Activated naive CD4-positive, alpha-beta T cell treated with anti-CD3 and anti-CD28 coated beads, Interleukin-2, amount 50 U/mL, for 24 hours (primary cell): Measurements from ENCODE around the gene CDC42BPB.
A peak's percentile ranks its signal among the peaks of the same experiment; 100 is the strongest.

Experiments used
- H3K27ac Mint-ChIP-seq: one replicate; pipeline ENCODE4 v1.8.0; 2021; ENCODE audit warnings: mild to moderate bottlenecking, mixed read lengths
- H3K27me3 Mint-ChIP-seq: one replicate; pipeline ENCODE4 v1.8.0; 2021; ENCODE audit warnings: mixed read lengths
- H3K36me3 Mint-ChIP-seq: one replicate; pipeline ENCODE4 v1.8.0; 2021; ENCODE audit warnings: mixed read lengths
- H3K4me1 Mint-ChIP-seq: one replicate; pipeline ENCODE4 v1.8.0; 2021; ENCODE audit warnings: mixed read lengths
- H3K4me3 Mint-ChIP-seq: one replicate; pipeline ENCODE4 v1.8.0; 2021; ENCODE audit warnings: mild to moderate bottlenecking, mixed read lengths
- H3K9me3 Mint-ChIP-seq: one replicate; pipeline ENCODE4 v1.8.0; 2021; ENCODE audit warnings: mixed read lengths

CDC42BPB gene

GRCh38 chr14:103022002-103022684 lies 35.2 kb downstream of the CDC42BPB start:
- no peaks in the 10 kb centered on the region for H3K4me1 Mint-ChIP-seq
- no peak overlapping the region for H3K4me3 Mint-ChIP-seq
- H3K9me3 Mint-ChIP-seq: no peaks in the 10 kb centered on the region
- peaks cover 6% of the 10 kb centered on the region for H3K27me3 Mint-ChIP-seq
- no peak overlapping the region for H3K27ac Mint-ChIP-seq
- H3K36me3 Mint-ChIP-seq: peaks cover 6% of the 10 kb centered on the region

GRCh38 chr14:103021684-103022001 lies 35.7 kb downstream of the CDC42BPB start:
- Mint-ChIP-seq H3K4me3 (no peak overlapping the region), H3K9me3 (no peaks in the 10 kb centered on the region), H3K4me1 (no peaks in the 10 kb centered on the region), H3K36me3 (peaks cover 6% of the 10 kb centered on the region), H3K27me3 (peaks cover 6% of the 10 kb centered on the region), H3K27ac (no peak overlapping the region)

GRCh38 chr14:103020271-103021170 lies 36.8 kb downstream of the CDC42BPB start:
- H3K4me1 Mint-ChIP-seq: no peaks in the 10 kb centered on the region
- no peak overlapping the region for H3K27ac Mint-ChIP-seq
- no peak overlapping the region for H3K4me3 Mint-ChIP-seq
- peaks cover 6% of the 10 kb centered on the region for H3K27me3 Mint-ChIP-seq
- no peaks in the 10 kb centered on the region for H3K9me3 Mint-ChIP-seq
- H3K36me3 Mint-ChIP-seq: peaks cover 2% of the 10 kb centered on the region

GRCh38 chr14:103019826-103020225 lies 37.5 kb downstream of the CDC42BPB start:
- Mint-ChIP-seq H3K4me1 (peaks cover 3% of the 10 kb centered on the region), H3K9me3 (no peaks in the 10 kb centered on the region), H3K27ac (no peak overlapping the region), H3K4me3 (no peak overlapping the region), H3K36me3 (peaks cover 2% of the 10 kb centered on the region), H3K27me3 (peaks cover 6% of the 10 kb centered on the region)

- H3K27ac Mint-ChIP-seq: no peak overlapping the region
- peaks cover 8% of the 10 kb centered on the region for H3K4me1 Mint-ChIP-seq
- no peaks in the 10 kb centered on the region for H3K9me3 Mint-ChIP-seq
- no peak overlapping the region for H3K4me3 Mint-ChIP-seq
- H3K27me3 Mint-ChIP-seq: peaks cover 5% of the 10 kb centered on the region
- peaks cover 2% of the 10 kb centered on the region for H3K36me3 Mint-ChIP-seq
Measured at GRCh38 chr14:103019236-103019635, 38.1 kb downstream of the CDC42BPB start.

GRCh38 chr14:103016594-103016993 lies 40.8 kb downstream of the CDC42BPB start:
- peaks cover 2% of the 10 kb centered on the region for H3K36me3 Mint-ChIP-seq
- no peak overlapping the region for H3K4me3 Mint-ChIP-seq
- peaks cover 8% of the 10 kb centered on the region for H3K4me1 Mint-ChIP-seq
- no peak overlapping the region for H3K27ac Mint-ChIP-seq
- H3K9me3 Mint-ChIP-seq: no peaks in the 10 kb centered on the region
- H3K27me3 Mint-ChIP-seq: no peaks in the 10 kb centered on the region

GRCh38 chr14:103016071-103016470 lies 41.3 kb downstream of the CDC42BPB start:
- Mint-ChIP-seq H3K36me3 (peaks cover 2% of the 10 kb centered on the region), H3K27ac (no peak overlapping the region), H3K4me1 (peaks cover 8% of the 10 kb centered on the region), H3K4me3 (no peak overlapping the region), H3K9me3 (no peaks in the 10 kb centered on the region), H3K27me3 (no peaks in the 10 kb centered on the region)

GRCh38 chr14:103015426-103015825 lies 41.9 kb downstream of the CDC42BPB start:
- no peaks in the 10 kb centered on the region for H3K9me3 Mint-ChIP-seq
- no peak overlapping the region for H3K27ac Mint-ChIP-seq
- peaks cover 8% of the 10 kb centered on the region for H3K4me1 Mint-ChIP-seq
- H3K36me3 Mint-ChIP-seq: peaks cover 2% of the 10 kb centered on the region
- no peak overlapping the region for H3K4me3 Mint-ChIP-seq
- H3K27me3 Mint-ChIP-seq: no peaks in the 10 kb centered on the region

- no peaks in the 10 kb centered on the region for H3K27me3 Mint-ChIP-seq
- peak overlapping the region; percentile 46 for H3K27ac Mint-ChIP-seq
- H3K9me3 Mint-ChIP-seq: no peaks in the 10 kb centered on the region
- H3K36me3 Mint-ChIP-seq: peaks cover under 1% of the 10 kb centered on the region
- peaks cover 8% of the 10 kb centered on the region for H3K4me1 Mint-ChIP-seq
- H3K4me3 Mint-ChIP-seq: no peak overlapping the region
Measured at GRCh38 chr14:103014466-103015228, 42.7 kb downstream of the CDC42BPB start.

- H3K36me3 Mint-ChIP-seq: peaks cover 1% of the 10 kb centered on the region
- H3K4me1 Mint-ChIP-seq: peaks cover 8% of the 10 kb centered on the region
- no peak overlapping the region for H3K27ac Mint-ChIP-seq
- H3K27me3 Mint-ChIP-seq: no peaks in the 10 kb centered on the region
- H3K9me3 Mint-ChIP-seq: no peaks in the 10 kb centered on the region
- no peak overlapping the region for H3K4me3 Mint-ChIP-seq
Measured at GRCh38 chr14:103013028-103013427, 44.3 kb downstream of the CDC42BPB start.

GRCh38 chr14:103009559-103009958 lies 47.8 kb downstream of the CDC42BPB start:
- peaks cover 3% of the 10 kb centered on the region for H3K36me3 Mint-ChIP-seq
- H3K9me3 Mint-ChIP-seq: no peaks in the 10 kb centered on the region

GRCh38 chr14:103008768-103009357 lies 48.5 kb downstream of the CDC42BPB start:
- Mint-ChIP-seq H3K27me3 (no peaks in the 10 kb centered on the region), H3K36me3 (peaks cover 3% of the 10 kb centered on the region), H3K9me3 (no peaks in the 10 kb centered on the region), H3K4me3 (no peak overlapping the region), H3K27ac (no peak overlapping the region), H3K4me1 (no peaks in the 10 kb centered on the region)

More at GRCh38 chr14:103009559-103009958, 47.8 kb downstream of the CDC42BPB start:
- no peak overlapping the region for H3K27ac Mint-ChIP-seq
- peaks cover 3% of the 10 kb centered on the region for H3K4me1 Mint-ChIP-seq
- H3K4me3 Mint-ChIP-seq: no peak overlapping the region
- H3K27me3 Mint-ChIP-seq: no peaks in the 10 kb centered on the region

GRCh38 chr14:103008126-103008525 lies 49.2 kb downstream of the CDC42BPB start:
- Mint-ChIP-seq H3K27ac (no peak overlapping the region), H3K36me3 (peaks cover 3% of the 10 kb centered on the region), H3K4me1 (no peaks in the 10 kb centered on the region), H3K9me3 (no peaks in the 10 kb centered on the region), H3K4me3 (no peak overlapping the region), H3K27me3 (no peaks in the 10 kb centered on the region)

GRCh38 chr14:103007555-103007954 lies 49.8 kb downstream of the CDC42BPB start:
- Mint-ChIP-seq H3K27me3 (no peaks in the 10 kb centered on the region), H3K36me3 (peaks cover 3% of the 10 kb centered on the region), H3K9me3 (no peaks in the 10 kb centered on the region), H3K4me1 (no peaks in the 10 kb centered on the region), H3K4me3 (no peak overlapping the region), H3K27ac (peak overlapping the region; percentile 46)

- H3K27ac Mint-ChIP-seq: peak overlapping the region; percentile 46
- H3K4me3 Mint-ChIP-seq: no peak overlapping the region
- peaks cover 3% of the 10 kb centered on the region for H3K36me3 Mint-ChIP-seq
- H3K9me3 Mint-ChIP-seq: no peaks in the 10 kb centered on the region
- no peaks in the 10 kb centered on the region for H3K4me1 Mint-ChIP-seq
- H3K27me3 Mint-ChIP-seq: no peaks in the 10 kb centered on the region
Measured at GRCh38 chr14:103006991-103007520, 50.3 kb downstream of the CDC42BPB start.
